GM19099 (cell line): ENCODE data around the gene MCM10.

Source experiments
- POLR2A ChIP-seq: IDR thresholded peaks from 3 replicates; pipeline ENCODE4 v1.6.1; 2011; ENCODE audit warnings: low read depth; ENCODE audit not compliant: insufficient read length; ENCODE audit errors: extremely low read depth

Gene MCM10

GRCh38 chr10:13160934-13161856 is at the start of gene MCM10:
Gene MCM10, plus strand, starts transcription at chr10:13161558. Its CDS starts 2,645 bp downstream, at chr10:13164203.
- peak; percentile 64 for TF ChIP-seq POLR2A

- TF ChIP-seq POLR2A = no peak
Observed at GRCh38 chr10:13113544-13113943, 47.8 kb upstream of the MCM10 start.

- TF ChIP-seq POLR2A = no peak
Observed at GRCh38 chr10:13115832-13116803, 45.2 kb upstream of the MCM10 start.

- TF ChIP-seq POLR2A = no peak
Observed at GRCh38 chr10:13117841-13118783, 43.2 kb upstream of the MCM10 start.

- TF ChIP-seq POLR2A = no peak
Observed at GRCh38 chr10:13118784-13119410, 42.5 kb upstream of the MCM10 start.

GRCh38 chr10:13120786-13121499 is 40.4 kb upstream of the MCM10 start:
- no peak for TF ChIP-seq POLR2A

- TF ChIP-seq POLR2A = no peak
Observed at GRCh38 chr10:13121500-13121854, 39.9 kb upstream of the MCM10 start.

GRCh38 chr10:13136651-13137050 is 24.7 kb upstream of the MCM10 start:
- no peak for TF ChIP-seq POLR2A

GRCh38 chr10:13139150-13139549 is 22.2 kb upstream of the MCM10 start:
- no peak for TF ChIP-seq POLR2A

- no peak for TF ChIP-seq POLR2A
Observed at GRCh38 chr10:13139676-13140075, 21.7 kb upstream of the MCM10 start.

- no peak for TF ChIP-seq POLR2A
Observed at GRCh38 chr10:13140627-13141190, 20.6 kb upstream of the MCM10 start.

- no peak for TF ChIP-seq POLR2A
Observed at GRCh38 chr10:13143766-13144165, 17.6 kb upstream of the MCM10 start.

GRCh38 chr10:13144814-13145213 is 16.5 kb upstream of the MCM10 start:
- no peak for TF ChIP-seq POLR2A
